ENCODE data around the gene CACNA2D2.
"Not testable (repeated sequence)": the region's sequence is repeated elsewhere in the genome, so short reads cannot be mapped to it uniquely, and the experiment has no call there.

The CACNA2D2 gene

DNA sequence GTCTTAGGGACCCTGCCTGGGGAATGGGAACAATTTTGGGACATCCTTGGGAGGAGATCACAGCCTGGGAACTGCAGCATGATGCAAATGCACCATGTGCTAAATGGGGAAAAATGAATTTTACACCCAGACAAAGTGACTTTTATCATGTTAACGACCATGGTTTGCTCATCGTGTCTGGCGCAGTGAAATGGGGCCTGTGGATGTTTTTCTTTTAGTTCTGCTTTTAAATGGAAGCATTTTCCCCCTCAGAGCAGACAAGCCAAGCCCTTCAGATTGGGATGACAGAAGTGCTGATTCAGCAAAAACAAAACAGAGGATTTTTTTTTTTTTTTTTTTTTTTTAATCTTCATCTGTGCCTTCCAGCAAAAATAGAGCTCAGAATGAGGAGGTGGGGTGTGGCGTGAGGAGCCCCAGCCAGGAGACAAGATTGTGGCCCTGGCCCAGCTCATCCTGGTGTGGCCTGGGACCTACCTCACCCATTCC lies 14.3 kb upstream of the CACNA2D2 start:
- TF ChIP-seq, protein P1, sequence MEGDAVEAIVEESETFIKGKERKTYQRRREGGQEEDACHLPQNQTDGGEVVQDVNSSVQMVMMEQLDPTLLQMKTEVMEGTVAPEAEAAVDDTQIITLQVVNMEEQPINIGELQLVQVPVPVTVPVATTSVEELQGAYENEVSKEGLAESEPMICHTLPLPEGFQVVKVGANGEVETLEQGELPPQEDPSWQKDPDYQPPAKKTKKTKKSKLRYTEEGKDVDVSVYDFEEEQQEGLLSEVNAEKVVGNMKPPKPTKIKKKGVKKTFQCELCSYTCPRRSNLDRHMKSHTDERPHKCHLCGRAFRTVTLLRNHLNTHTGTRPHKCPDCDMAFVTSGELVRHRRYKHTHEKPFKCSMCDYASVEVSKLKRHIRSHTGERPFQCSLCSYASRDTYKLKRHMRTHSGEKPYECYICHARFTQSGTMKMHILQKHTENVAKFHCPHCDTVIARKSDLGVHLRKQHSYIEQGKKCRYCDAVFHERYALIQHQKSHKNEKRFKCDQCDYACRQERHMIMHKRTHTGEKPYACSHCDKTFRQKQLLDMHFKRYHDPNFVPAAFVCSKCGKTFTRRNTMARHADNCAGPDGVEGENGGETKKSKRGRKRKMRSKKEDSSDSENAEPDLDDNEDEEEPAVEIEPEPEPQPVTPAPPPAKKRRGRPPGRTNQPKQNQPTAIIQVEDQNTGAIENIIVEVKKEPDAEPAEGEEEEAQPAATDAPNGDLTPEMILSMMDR (IDR thresholded peaks at IDR 0.05; ENCODE audit: borderline replicate concordance, insufficient read depth, low read depth, low read length) = no peak
- no peak overlapping the region for H3K4me3 ChIP-seq (ENCODE audit: low read depth, low read length)

DNA sequence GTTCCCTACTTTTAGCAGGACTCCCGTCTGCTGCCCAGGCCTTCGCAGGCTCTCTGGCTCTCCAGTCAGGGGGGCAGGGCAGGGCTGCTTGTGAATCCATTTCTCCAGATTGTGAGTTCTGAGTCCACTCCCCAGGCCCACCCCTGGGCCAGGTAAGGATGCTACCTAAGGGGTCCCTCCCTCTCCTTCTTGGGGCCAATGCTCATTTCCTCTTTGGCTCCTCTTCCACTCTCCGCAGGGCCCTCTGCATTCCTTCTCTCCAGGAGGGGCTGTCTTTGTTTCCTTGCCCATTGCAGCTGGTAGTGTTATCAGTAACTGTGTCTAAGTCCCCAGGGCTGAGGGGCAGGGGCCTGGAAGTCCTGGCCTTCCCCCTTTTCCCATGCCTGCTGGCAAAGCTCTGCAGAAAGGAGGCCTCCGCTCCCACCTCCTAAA lies 13.0 kb upstream of the CACNA2D2 start:
- H3K4me3 ChIP-seq (ENCODE audit: low read depth, low read length) = no peak overlapping the region
- TF ChIP-seq, protein P1 (IDR thresholded peaks at IDR 0.05; ENCODE audit: borderline replicate concordance, insufficient read depth, low read depth, low read length) = no peak

DNA sequence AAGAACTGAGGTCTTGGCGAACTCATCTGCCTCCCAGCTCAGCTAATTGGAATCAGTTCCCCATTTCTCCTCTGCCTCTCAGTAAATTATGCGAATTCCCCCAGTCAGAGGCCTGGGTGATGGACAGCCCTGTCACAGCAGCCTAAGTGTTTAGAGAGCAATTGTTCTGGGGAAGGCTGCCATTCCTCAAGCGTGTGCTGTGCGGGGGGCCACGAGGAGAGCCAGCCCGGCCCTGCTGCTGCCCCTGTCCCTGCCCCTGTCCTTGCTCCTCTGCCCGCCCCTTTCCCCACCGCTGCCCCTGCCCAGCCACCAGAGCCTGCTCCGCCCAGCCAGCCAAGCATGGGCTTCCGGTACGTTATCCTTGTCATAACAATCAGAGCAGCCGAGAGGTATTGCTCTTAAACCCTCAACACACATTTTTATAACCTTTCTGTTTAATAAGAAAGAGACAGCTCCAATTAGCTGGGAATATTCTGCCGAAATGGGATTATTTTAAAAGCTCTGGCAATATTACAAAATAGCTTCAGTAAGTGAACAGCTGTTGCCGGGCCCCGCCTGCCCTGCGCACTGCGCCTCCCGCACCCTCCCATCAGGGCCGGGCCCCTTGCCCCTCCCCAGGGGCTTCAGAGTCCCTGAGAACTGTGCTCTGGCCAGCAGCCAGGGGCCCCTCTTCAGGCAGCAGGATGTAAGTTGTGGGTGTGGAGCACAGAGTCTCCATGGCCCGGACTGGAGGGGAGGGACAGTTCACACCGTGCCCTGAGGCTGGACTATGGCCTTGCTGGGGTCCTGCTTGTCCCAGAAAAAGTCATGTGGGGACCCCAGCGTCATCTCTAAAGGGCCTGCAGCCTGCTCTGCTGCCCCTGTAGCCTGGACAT lies 12.4 kb upstream of the CACNA2D2 start:
- H3K4me3 ChIP-seq (ENCODE audit: low read depth, low read length) = no peak overlapping the region
- TF ChIP-seq, protein P1 (IDR thresholded peaks at IDR 0.05; ENCODE audit: borderline replicate concordance, insufficient read depth, low read depth, low read length) = no peak

DNA sequence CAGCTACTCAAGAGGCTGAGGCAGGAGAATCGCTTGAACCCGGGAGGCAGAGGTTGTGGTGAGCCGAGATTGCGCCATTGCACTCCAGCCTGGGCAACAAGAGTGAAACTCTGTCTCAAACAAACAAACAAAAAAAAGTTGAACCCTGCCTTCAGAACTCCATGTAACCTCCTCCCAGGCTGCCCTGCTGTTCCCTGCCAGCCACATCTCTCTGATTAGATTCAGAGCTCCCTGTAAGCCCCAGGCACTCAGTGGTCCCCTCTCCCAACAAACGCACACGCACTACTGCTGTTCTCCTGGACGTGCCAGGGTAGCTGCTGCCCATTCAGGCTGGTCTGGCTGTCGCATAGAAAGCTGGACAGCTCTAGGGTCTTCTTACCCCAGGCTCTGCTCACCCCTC lies 9.5 kb upstream of the CACNA2D2 start:
- not testable (repeated sequence) for H3K4me3 ChIP-seq (ENCODE audit: low read depth, low read length)

DNA sequence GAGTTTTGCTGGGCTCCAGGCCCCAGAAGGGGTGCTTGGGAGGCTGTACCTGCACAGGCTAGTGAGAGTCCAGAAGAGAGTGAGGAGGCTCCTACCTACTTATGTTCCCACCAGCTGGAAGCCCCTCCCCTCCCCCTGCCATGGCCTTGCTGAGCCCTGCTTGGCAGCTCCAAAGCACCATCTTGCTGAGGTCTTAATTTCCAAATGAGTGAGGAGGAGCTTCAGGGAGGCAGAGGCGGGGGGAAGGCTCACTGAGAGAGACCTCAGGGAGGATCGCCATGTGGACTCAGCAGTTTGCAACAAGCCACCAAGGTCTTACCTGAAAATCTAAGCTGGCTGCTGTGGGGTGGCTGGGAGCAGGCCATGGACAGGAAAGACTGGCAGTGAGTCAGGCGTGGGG lies 8.7 kb upstream of the CACNA2D2 start:
- TF ChIP-seq, protein P1 (IDR thresholded peaks at IDR 0.05; ENCODE audit: borderline replicate concordance, insufficient read depth, low read depth, low read length) = no peak
- H3K4me3 ChIP-seq (ENCODE audit: low read depth, low read length) = no peak overlapping the region

DNA sequence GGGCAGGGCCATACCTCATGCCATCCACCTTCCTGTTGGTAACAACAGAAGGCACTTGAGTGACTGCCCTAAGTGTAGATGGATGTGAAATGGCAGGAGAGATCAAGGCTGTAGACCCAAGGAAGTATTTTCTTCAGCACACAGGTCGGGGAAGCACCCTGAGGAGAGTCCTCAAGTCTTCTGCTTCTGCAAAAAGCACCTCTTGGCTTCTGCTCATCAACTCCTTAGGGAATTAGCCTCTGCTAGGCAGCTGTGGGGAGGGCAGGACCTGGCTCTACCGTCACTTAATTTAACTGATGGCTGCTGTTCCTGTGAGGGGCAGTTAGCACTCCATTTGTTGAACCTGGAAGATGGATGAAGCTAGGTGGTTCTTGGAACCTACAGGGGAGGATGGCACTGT lies 6.9 kb upstream of the CACNA2D2 start:
- TF ChIP-seq, protein P1 (IDR thresholded peaks at IDR 0.05; ENCODE audit: borderline replicate concordance, insufficient read depth, low read depth, low read length) = no peak
- H3K4me3 ChIP-seq (ENCODE audit: low read depth, low read length) = no peak overlapping the region

DNA sequence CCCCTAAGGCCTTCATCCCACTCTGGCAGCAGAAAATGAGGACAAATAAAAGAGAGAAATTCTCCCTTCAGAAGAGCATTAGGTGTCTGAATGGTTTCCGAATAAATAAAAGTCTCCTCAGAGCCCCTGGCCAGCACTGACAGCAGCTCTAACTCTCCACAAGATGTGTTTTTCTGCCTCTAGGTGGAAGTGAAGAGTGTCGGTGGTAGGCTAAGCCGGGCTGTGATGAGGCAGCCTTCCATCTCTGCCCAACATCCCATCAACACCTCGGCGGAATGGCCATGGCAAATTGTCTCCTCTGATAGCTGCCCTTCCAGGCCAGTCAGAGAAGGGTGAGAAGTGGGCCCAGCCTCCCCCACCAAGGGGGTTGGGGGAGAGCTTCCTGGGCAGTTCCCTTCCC lies 6.3 kb upstream of the CACNA2D2 start:
- TF ChIP-seq, protein P1 (IDR thresholded peaks at IDR 0.05; ENCODE audit: borderline replicate concordance, insufficient read depth, low read depth, low read length) = no peak
- no peak overlapping the region for H3K4me3 ChIP-seq (ENCODE audit: low read depth, low read length)

All from GM12875 (cell line).